Measurements from ENCODE around the gene FAM136A. TPM values are rescaled to one million over a fixed set of nuclear protein-coding genes. Genes with fewer than 3 reads are reported as not detected.

FAM136A gene
- total RNA-seq, 2 donors from 2014 or later: 20.3 to 21.2 TPM

DNA sequence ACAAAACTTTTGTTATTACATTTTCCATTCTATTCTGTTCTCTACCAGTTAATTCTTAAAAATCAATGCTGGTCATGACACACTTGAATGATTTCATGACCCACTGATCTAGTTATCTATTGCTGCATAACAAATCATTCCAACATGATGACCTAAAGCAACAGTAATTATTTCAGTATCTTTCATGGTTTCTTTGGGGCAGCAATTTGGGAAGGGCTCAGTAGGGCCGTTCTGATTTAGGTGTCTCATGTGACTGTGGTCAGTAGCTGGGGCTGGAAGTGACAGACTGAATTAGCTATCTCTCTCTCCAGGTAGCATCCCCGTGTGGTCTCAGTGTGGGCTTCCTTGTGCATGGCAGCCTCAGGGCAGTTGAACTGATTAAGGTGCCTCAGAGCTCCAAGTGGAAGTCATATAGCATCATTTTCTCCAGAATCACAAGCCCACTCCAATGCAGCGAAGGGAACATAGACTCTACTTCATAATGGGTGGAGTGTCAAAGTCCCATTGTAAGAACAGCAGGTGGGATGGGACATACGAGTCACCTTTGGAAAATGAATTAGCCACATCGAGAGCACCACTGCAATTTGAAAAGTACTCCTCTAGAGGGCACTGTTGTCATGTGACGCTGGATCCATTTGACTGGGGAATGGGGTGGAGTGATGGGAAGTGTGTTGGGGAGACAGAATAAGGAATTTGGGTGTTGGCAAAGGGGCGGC lies 39.1 kb upstream of the FAM136A start:
- Histone ChIP-seq H3K4me1 (no peaks in the 10 kb centered on the region), H3K4me3 (no peak overlapping the region), H3K9me3 (no peaks in the 10 kb centered on the region), H3K36me3 (no peaks in the 10 kb centered on the region), H3K27ac (no peak overlapping the region), H3K27me3 (no peaks in the 10 kb centered on the region)
- DNase-seq (ENCODE audit: low spot score): no peak
- TF ChIP-seq, protein P1, sequence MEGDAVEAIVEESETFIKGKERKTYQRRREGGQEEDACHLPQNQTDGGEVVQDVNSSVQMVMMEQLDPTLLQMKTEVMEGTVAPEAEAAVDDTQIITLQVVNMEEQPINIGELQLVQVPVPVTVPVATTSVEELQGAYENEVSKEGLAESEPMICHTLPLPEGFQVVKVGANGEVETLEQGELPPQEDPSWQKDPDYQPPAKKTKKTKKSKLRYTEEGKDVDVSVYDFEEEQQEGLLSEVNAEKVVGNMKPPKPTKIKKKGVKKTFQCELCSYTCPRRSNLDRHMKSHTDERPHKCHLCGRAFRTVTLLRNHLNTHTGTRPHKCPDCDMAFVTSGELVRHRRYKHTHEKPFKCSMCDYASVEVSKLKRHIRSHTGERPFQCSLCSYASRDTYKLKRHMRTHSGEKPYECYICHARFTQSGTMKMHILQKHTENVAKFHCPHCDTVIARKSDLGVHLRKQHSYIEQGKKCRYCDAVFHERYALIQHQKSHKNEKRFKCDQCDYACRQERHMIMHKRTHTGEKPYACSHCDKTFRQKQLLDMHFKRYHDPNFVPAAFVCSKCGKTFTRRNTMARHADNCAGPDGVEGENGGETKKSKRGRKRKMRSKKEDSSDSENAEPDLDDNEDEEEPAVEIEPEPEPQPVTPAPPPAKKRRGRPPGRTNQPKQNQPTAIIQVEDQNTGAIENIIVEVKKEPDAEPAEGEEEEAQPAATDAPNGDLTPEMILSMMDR (IDR thresholded peaks at IDR 0.05): peak; percentile 47 to 79

DNA sequence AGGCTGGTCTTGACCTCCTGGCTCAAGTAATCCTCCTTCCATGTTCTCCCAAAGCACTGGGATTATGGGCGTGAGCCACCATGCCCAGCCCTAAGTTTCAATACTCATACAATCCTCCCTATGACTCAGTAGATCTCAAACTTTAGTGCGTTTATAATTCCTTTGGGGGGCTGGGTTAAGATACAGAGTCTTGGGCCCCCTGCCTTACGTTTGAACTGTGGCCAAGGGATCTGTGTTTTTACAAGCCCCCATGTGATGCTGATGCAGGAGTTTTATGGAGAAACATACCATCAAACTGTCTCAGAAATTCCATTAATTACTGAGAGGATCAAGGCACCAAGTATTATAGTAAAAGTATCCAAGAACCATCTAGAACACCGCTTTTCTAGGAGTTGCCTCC lies 38.2 kb upstream of the FAM136A start:
- H3K9me3 ChIP-seq: no peaks in the 10 kb centered on the region
- H3K36me3 ChIP-seq: no peaks in the 10 kb centered on the region
- H3K4me1 ChIP-seq: no peaks in the 10 kb centered on the region
- H3K4me3 ChIP-seq: no peak overlapping the region
- no peaks in the 10 kb centered on the region for H3K27me3 ChIP-seq
- H3K27ac ChIP-seq: no peak overlapping the region
- no peak for DNase-seq (ENCODE audit: low spot score)
- TF ChIP-seq, protein P1 (IDR thresholded peaks at IDR 0.05): no peak

DNA sequence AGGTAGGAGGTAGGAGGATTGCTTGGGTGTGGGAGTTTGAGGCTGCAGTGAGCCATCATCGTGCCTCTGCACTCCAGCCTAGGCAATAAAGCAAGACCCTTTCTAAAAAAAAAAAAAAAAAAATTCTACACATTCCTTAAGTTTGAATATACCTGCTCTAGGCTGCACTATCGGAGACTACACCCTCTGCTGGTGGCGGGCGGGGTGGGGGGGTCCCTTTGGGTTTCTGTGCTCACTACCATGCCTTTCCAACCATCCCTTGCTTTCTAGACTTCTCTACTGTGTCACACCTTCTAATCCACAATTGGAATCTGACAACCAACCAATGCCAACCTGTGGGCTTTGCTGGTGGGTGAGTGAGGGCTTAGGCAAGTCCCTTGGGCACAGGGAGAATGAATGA lies 34.7 kb upstream of the FAM136A start:
- Histone ChIP-seq H3K36me3 (no peaks in the 10 kb centered on the region), H3K4me3 (no peak overlapping the region), H3K27me3 (no peaks in the 10 kb centered on the region), H3K4me1 (no peaks in the 10 kb centered on the region), H3K9me3 (no peaks in the 10 kb centered on the region), H3K27ac (no peak overlapping the region)
- TF ChIP-seq, protein P1 (IDR thresholded peaks at IDR 0.05): no peak
- DNase-seq (ENCODE audit: low spot score): no peak

DNA sequence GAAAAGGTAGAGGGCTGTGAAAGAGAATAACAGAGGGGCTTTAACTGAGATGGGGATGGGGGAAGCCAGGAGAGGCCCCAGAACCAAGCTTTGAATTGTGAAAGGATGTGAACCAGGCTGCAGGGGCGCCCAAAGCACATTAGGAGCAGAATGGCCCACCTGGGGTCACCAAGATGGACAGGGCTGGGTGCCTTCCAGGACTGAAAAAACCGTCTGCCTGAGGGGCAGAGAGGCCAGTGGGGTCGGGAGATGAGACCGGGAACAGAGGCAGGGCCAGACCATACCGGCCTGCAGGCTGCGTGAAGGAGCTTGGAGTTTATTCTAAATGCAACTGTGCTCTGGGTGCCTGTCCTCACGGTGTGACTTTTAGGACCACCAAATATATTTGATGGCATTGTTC lies 29.1 kb upstream of the FAM136A start:
- TF ChIP-seq, protein P1 (IDR thresholded peaks at IDR 0.05): no peak
- no peak for DNase-seq (ENCODE audit: low spot score)
- Histone ChIP-seq H3K9me3 (no peaks in the 10 kb centered on the region), H3K36me3 (no peaks in the 10 kb centered on the region), H3K4me1 (no peaks in the 10 kb centered on the region), H3K4me3 (no peak overlapping the region), H3K27ac (no peak overlapping the region), H3K27me3 (no peaks in the 10 kb centered on the region)

DNA sequence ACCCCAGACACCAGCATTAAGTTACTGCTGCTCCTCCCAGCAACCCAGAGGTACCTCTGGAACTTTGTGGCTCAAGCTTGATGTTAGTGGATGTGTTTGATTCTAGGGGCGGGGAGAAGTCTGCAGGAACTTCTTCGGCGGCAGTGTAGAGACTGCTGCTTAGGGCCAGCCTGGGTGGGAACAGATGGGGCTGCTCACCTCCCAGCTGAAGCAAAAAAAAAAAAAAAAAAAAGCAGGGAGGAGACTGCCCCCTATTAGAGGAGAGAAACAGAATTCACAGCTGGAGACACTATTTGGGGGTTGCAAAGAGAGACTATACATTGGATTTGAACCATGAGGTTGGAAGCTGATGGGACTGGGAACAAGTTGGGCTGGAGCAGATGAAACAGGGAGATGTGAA lies 28.6 kb upstream of the FAM136A start:
- Histone ChIP-seq H3K27me3 (no peaks in the 10 kb centered on the region), H3K9me3 (no peaks in the 10 kb centered on the region), H3K4me3 (no peak overlapping the region), H3K4me1 (no peaks in the 10 kb centered on the region), H3K27ac (no peak overlapping the region), H3K36me3 (no peaks in the 10 kb centered on the region)
- TF ChIP-seq, protein P1 (IDR thresholded peaks at IDR 0.05): no peak
- no peak for DNase-seq (ENCODE audit: low spot score)

Measured in right atrium auricular region (tissue), 2 donors.